A673 (cell line): ENCODE measurements around the gene CCDC57.

Experiments
- CTCF ChIP-seq: fragments of 300-800, 200-600 bp; sonication (generic); conservative IDR thresholded peaks from 2 replicates; pipeline ENCODE4 v1.5.1; 2017; ENCODE audit warnings: low read depth, mild to moderate bottlenecking, antibody characterized with exemption, low read length, moderate library complexity, mixed read lengths
- EZH2 ChIP-seq: fragments of 200-600 bp; sonication (generic); IDR thresholded peaks from 2 replicates; pipeline ENCODE4 v1.6.1; 2017; ENCODE audit warnings: borderline replicate concordance, low read depth, mild to moderate bottlenecking, mixed read lengths, antibody characterized with exemption, low read length; ENCODE audit not compliant: poor library complexity, severe bottlenecking

GRCh38 chr17:82092628-82092994, 120.0 kb downstream of the CCDC57 start:
- TF ChIP-seq EZH2: no peak
- TF ChIP-seq CTCF: no peak
